DLD1 (cell line): Measurements from ENCODE around the gene ABAT.
"Not testable (repeated sequence)": the region's sequence is repeated elsewhere in the genome, so short reads cannot be mapped to it uniquely, and the experiment has no call there.

Experiments used
- in situ Hi-C: cut with HindIII; loops from 2 replicates; pipeline ENCODE4 v1.10.0; 2017; ENCODE audit warnings: low sequenced_read_pairs

The ABAT gene

GRCh38 chr16:8773537-8773936 is 99.1 kb downstream of the ABAT start:
- in situ Hi-C loops = no loop called here

- in situ Hi-C loops = no loop called here
Measured at GRCh38 chr16:8774208-8774607, 99.8 kb downstream of the ABAT start.

GRCh38 chr16:8775359-8775758 is 100.9 kb downstream of the ABAT start:
- in situ Hi-C loops = no loop called here

- in situ Hi-C loops = no loop called here
Measured at GRCh38 chr16:8776129-8776584, 101.7 kb downstream of the ABAT start.

GRCh38 chr16:8777217-8777616 is 102.8 kb downstream of the ABAT start:
- in situ Hi-C loops = no loop called here

DNA sequence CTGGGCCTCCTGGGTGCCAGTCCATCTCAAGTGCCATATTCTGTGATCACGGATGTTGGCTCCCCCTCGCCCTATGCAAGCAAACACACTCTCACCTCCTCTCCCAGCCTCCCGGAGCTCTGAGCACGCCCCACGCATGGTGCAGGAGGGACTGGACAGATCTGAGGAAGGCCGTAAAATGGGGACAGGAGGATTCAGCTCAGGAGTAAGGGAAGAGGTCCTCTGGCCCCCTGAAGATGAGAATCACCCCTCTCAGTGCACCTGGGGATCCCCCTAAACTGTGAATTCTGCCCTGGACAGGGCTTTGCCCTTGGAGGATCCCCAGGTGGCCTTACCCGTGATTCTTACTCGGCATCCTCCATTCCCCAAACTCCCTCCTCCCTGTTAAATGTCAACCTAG is 107.4 kb downstream of the ABAT start:
- in situ Hi-C loops = no loop called here

- in situ Hi-C loops = no loop called here
Measured at GRCh38 chr16:8782673-8783072, 108.3 kb downstream of the ABAT start.

DNA sequence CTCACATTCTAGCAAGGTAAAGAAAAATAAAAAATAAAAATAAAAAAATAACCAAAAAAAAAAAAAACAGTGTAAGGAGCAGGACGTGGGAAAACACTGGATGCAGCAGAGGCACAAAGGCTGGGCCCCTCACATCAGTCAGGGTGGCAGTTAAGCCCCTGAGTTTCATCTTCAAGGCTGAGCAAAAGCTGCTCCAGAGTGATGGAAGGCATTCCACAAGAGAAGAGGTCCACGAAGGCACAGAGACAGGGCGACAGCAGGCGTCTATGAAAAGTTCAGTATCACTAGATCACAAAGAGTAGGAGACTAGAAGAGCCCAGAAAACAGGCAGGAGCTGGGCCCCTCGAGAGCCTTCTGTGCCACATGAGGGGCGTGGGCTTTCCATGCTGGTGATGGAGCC is 111.0 kb downstream of the ABAT start:
- in situ Hi-C loops = no loop called here

GRCh38 chr16:8786316-8786715 is 111.9 kb downstream of the ABAT start:
- in situ Hi-C loops = not testable (repeated sequence)

DNA sequence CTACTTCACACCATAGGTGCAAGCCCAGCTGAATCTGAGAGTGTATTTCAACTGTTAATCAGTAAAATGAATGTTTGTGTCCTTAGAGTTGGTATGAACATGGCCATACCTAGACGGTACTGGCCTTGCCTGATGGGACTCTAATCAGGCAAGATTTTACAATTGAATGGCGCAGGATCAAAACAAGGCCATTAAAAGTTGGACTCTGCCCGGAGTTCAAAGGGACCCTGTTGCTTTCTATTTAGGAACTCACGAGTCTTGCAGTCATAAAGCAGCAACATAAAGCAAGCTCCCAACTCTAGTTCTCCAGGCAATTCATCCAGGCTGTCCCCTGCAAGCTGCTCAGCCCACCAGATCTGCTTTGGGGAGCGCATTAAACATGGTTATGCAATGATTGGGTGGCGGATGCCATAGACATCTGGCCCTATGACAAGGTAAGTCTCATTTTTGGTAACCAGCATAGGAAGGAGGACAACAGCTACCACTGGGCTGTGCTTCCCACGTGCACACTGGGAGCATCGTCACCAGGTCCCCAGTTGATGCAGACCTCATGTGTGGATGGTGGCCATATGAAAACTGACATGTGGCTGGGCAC is 114.3 kb downstream of the ABAT start:
- in situ Hi-C loops = no loop called here

GRCh38 chr16:8795091-8795490 is 120.7 kb downstream of the ABAT start:
- in situ Hi-C loops = no loop called here

DNA sequence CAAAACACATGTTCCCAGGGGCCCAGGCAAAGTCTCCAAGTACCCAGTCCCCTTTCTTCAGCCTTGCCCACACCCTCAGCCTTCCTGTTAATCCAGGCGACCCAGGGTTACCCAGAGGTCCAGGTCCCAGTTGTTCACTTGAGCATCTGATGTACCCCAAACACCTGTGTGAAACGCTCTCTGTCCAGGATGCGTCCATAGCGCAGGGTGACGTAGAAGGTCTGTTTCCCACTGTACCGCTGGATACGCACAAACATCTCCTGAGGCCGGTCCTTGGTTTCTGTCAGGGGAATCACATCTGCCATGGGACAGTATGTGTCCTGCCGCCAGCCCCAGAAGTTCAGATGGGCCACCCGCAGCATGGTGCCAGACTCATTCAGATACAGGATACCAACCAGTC is 121.4 kb downstream of the ABAT start:
- in situ Hi-C loops = no loop called here

GRCh38 chr16:8796469-8797363 is 122.3 kb downstream of the ABAT start:
- in situ Hi-C loops = no loop called here

DNA sequence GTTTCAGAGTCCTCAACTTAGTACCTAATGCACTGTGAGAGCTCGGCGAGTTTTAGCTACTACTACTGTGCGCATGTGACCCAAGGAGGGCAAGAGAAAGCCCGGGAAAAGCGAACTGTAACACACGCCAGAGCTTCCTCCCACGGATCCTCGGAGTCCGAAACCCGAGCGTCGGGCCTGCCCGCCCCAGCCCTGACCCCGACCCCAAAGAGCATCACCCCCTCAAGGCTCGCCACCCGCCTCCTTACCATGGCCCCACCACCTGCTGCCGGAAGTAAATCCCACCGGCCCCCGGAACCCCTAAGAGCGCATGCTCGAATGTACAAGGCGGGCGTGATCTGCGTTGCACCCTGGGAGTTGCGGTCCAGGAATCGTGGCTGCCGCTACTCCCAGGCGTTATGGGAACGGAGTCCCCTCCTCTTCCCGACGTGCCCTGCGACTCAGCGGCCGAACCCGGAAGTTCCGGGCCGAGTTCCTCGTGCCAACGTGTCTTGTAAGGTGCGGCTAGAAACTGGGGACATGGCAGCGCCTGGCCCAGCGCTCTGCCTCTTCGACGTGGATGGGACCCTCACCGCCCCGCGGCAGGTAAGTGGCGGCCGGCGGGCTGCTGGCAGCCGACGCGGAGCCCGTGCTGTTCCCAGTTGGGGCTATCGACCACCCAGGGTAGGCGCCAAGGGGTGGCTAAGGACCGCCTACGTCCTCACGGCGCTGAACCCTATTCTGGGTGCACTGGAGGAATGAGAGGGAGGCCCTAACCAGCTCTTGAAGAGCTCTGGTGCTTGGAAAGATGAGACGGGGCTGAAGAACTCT is 123.2 kb downstream of the ABAT start, which contains the start of the genes PMM2 and TMEM186:
TSS of gene PMM2 (plus strand) at position 476 of the 810 bp plus-strand sequence. CDS start at position 520, 44 bp downstream.
TSS of gene TMEM186 (minus strand) at position 276 of the 810 bp plus-strand sequence. CDS start at position 251, 25 bp downstream.
- in situ Hi-C loops = no loop called here

DNA sequence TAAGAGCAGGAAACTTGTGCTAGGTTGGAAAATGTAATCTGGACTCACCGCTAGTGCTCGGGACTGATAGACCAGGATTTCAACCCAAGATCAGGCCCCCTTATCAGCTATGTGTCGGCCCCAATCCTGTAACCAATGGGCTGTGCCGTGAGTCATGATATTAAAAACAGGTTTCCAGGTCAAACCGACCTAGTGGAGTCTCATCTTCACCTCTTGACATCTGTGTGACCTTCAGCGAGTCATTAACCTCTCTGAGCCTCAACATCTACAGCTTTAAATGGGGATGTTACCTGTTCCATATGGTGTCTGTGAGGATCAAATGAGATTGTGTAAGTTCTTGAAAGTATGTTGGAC is 123.7 kb downstream of the ABAT start:
- in situ Hi-C loops = no loop called here

- in situ Hi-C loops = no loop called here
Measured at GRCh38 chr16:8798535-8799157, 124.2 kb downstream of the ABAT start.

DNA sequence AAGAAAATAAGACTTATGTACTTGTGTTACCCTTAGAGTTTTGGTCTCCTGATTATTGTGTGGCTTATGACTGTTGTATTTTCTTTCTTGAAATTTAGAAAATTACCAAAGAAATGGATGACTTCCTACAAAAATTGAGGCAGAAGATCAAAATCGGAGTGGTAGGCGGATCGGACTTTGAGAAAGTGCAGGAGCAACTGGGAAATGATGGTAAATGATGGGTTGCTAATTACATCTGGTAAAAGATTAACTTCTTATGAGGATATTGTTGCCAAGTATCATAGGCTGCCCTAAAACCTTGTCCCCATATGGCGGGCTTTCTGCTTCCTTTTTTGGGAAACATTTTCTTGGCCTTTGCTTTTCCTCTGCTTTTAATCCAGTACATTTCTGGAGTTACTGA is 127.3 kb downstream of the ABAT start:
- in situ Hi-C loops = loop anchor here (25.0 kb wide), 1 partner anchor 164 kb away; no protein-coding TSS in a partner anchor

DNA sequence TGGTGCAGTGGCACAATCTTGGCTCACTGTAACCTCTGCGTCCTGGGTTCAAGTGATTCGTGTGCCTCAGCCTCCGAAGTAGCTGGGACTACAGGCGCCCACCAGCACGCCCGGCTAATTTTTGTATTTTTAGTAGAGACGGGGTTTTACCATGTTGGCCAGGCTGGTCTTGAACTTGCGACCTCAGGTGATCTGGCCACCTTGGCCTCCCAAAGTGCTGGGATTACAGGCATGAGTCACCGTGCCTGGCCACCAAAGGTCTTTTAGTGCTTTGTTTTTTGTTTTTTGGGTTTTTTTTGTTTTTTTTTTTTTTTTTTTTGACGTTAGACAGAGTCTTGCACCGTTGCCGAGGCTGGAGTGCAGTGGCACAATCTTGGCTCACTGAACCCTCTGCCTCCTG is 129.3 kb downstream of the ABAT start:
- in situ Hi-C loops = loop anchor here (25.0 kb wide), 1 partner anchor 166 kb away; no protein-coding TSS in a partner anchor

DNA sequence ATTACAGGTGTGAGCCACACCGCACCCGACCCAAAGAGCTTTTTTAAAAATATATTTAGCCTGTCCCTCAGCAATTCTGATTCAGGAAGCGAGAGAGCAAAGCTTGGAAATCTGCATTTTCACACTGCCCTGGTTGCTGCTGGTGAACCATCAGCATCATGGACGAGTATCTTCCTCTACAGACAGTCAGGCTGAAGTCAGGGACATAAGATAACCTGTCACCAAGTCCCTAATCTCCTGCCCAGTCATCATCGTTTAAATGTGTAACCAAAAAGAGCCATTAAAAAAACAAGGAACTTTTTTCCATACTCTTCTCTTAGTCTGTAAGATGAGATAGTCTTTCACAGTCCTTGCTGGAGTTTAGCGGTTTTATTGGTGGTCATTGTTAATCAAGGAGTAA is 129.9 kb downstream of the ABAT start:
- in situ Hi-C loops = loop anchor here (25.0 kb wide), 1 partner anchor 167 kb away; no protein-coding TSS in a partner anchor

DNA sequence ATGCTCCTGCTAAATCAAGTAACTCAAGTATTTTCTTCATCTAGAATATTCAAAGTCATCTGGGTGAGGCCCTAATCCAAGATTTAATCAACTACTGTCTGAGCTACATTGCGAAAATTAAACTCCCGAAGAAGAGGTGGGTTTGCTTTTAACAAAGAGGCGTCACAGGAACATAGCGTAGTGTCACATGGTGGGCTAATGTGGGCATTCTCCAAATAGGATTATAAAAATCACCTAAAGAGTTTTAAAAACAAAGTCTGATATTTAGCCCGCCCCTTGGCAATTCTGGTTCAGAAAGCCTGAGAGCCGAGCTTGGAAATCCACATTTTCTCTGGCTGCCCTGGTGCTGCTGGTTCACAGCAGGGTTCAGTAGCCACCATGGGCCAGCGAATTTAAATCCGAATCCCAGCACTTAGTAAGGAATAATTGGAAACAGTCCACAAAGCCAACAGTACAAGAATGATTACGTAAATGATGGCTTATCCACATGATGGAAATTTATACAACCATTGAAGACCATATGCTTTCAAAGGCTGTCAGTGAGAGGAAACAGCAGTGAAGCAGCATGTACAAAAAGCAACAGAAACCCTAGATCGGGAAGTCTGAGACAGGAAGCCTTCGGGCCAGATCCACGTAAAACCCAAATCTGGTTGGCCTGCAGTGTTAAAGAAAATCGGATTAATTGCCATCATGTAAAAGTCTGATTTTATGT is 132.0 kb downstream of the ABAT start:
- in situ Hi-C loops = loop anchor here (25.0 kb wide), 1 partner anchor 169 kb away; no protein-coding TSS in a partner anchor
